Testis (tissue), 2 donors: ENCODE results near the gene THTPA.

Experiments used
- CTCF ChIP-seq, 3 experiments: fragments of 450-650 bp in 2 of 3; fragments of 200-600 bp in 1 of 3; sonication (generic) in 1 of 3; IDR thresholded peaks; one replicate each; pipeline ENCODE4 v1.5.1; 2016 to 2019; ENCODE audit warnings: antibody characterized with exemption in 3 of 3, mild to moderate bottlenecking in 2 of 3, moderate library complexity in 1 of 3
- POLR2A ChIP-seq: fragments of 450-650 bp; IDR thresholded peaks from one replicate; pipeline ENCODE4 v1.6.1; 2017; ENCODE audit warnings: antibody characterized with exemption, mild to moderate bottlenecking, moderate library complexity

GRCh38 chr14:23604675-23605170, 48.7 kb downstream of the THTPA start:
- TF ChIP-seq CTCF (IDR thresholded peaks at IDR 0.05), result no peak
- TF ChIP-seq POLR2A, result no peak
